Heart right ventricle (tissue), 16 donors: ENCODE data around the gene EEF1AKMT4. TPM values are rescaled to one million over a fixed set of nuclear protein-coding genes. Genes with fewer than 3 reads are reported as not detected.

Experiments
- ATAC-seq, 8 donors: fragments of 200-7000 bp; cut with Tn5 transposase; one replicate each; pipeline ENCODE4 v1.9.1; 2020; ENCODE audit warnings: mild to moderate bottlenecking in 8 of 8, moderate library complexity in 8 of 8, moderate number of reproducible peaks in 1 of 8
- DNase-seq, 2 donors: peaks; one replicate each; pipeline ENCODE4 v3.0.0-alpha.2; 2020
- H3K27ac ChIP-seq, 10 donors: fragments of 200-600 bp; sonication (generic) in 2 of 10; one replicate each; pipeline versions ENCODE4 v1.5.0 to v1.8.0; 2020 to 2022; ENCODE audit warnings: mild to moderate bottlenecking in 3 of 10
- H3K27me3 ChIP-seq, 7 donors: fragments of 200-600 bp; one replicate each; pipeline ENCODE4 v1.8.0; 2021 to 2022; ENCODE audit warnings: mild to moderate bottlenecking in 2 of 7
- H3K36me3 ChIP-seq, 9 donors: fragments of 200-600 bp; sonication (generic) in 1 of 9; one replicate each; pipeline versions ENCODE4 v1.5.0 to v1.8.0; 2020 to 2022; ENCODE audit warnings: mild to moderate bottlenecking in 2 of 9
- H3K4me1 ChIP-seq, 9 donors: fragments of 200-600 bp; sonication (generic) in 1 of 9; one replicate each; pipeline versions ENCODE4 v1.5.0 to v1.8.0; 2020 to 2022; ENCODE audit warnings: mild to moderate bottlenecking in 4 of 9
- H3K4me3 ChIP-seq, 10 donors: fragments of 200-600 bp; sonication (generic) in 2 of 10; one replicate each; pipeline versions ENCODE4 v1.5.0 to v1.8.0; 2020 to 2022; ENCODE audit warnings: mild to moderate bottlenecking in 7 of 10, moderate library complexity in 2 of 10
- H3K9me3 ChIP-seq, 11 donors: fragments of 200-600 bp in 10 of 11; sonication (generic) in 2 of 11; one replicate each; pipeline versions ENCODE4 v1.5.0 to v1.8.0; 2013 to 2022; ENCODE audit warnings: mild to moderate bottlenecking in 2 of 11, control low read depth in 1 of 11, moderate library complexity in 1 of 11
- CTCF ChIP-seq, 9 donors: fragments of 200-600 bp; sonication (generic) in 2 of 9; IDR thresholded peaks; one replicate each; pipeline versions ENCODE4 v1.5.0 to v1.8.0; 2021 to 2022; ENCODE audit warnings: antibody characterized with exemption in 9 of 9, mild to moderate bottlenecking in 5 of 9, moderate library complexity in 1 of 9
- whole genome bisulfite sequencing, 2 donors: extraction: QIAGEN DNeasy Blood & Tissue Kit; methylation state at CpG; one replicate each; pipeline ENCODE4 v1.1.7; 2013; ENCODE audit warnings: inconsistent platforms in 1 of 2; 5-methylcytosine and 5-hydroxymethylcytosine counted together
- intact Hi-C, 10 donors: fragments of 100-400 bp; cut with DNase I; formaldehyde crosslinking; loops; one replicate each; pipeline versions ENCODE4 v1.11.1 to v1.14.2; 2022
- polyA plus RNA-seq, 2 donors: library from polyadenylated mRNA; stranded (reverse); fragments of 200-250 nt; gene quantifications; one replicate each; pipeline ENCODE4 v1.2.3, GENCODE V29; 2013
- total RNA-seq, 10 donors: library from RNA; stranded (reverse); fragmentation: NEBNext Ultra II Directional in 3 of 10; extraction: Animal tissue kit (Norgen Biotek cat#: 25700) in 3 of 10; gene quantifications; one replicate each; pipeline versions ENCODE4 v1.2.1 to v1.2.4, GENCODE V29; 2021 to 2023
- donor health status: Arrhythmogenic right ventricular cardiomyopathy.
- donor health status: ischemic (EF 13 %, LVEDD 7.1; RV severe dilation, severe dysfunction).
- donor health status: healthy with polysubstance abuse.
- donor health status: DM: no; HTN: yes; CAD: no.
- donor health status: DM: no; HTN: no; CAD: no.
- donor health status: ischemic (EF 25% LVEDD 6.9; RV normal size, moderate dysfunction).
- donor health status: ischemic (EF 25% LVEDD 5.7; RV mildly dilated, moderate dysfunction).
- donor health status: healthy.
- donor health status: DM: yes; HTN: yes; CAD: no.
- donor health status: Ischemic cardiomyopathy.
- donor health status: ischemic (EF 35%, LVEDD 5.7; RV mildly dilated, moderate dysfunction).
- donor health status: nonischemic (EF 11% LVEDD 7.7; RV severe dilation, severe dysfunction).
- donor health status: DM: yes; HTN: yes; CAD: no.
- donor health status: PGD.
- donor health status: ischemic (EF 29% LVEDD 5.4; RV normal size, mild dysfunction).
- donor health status: nonischemic (EF 23%, LVEDD 6.1; RV moderate dilation, normal function).

The EEF1AKMT4 gene
- total and polyA plus RNA-seq, 12 donors: 0.49 to 19.4 (median 1.1) TPM

GRCh38 chr3:184299488-184300377 lies 50.3 kb downstream of the EEF1AKMT4 start:
- Histone ChIP-seq H3K9me3 (no peaks in the 10 kb centered on the region), H3K36me3 (peaks cover 7 to 47% (median 44%) of the 10 kb centered on the region in 9 donors), H3K4me1 (peaks cover 5 to 24% (median 16%) of the 10 kb centered on the region in 9 donors), H3K27me3 (no peaks in the 10 kb centered on the region), H3K4me3 (peak overlapping the region; percentile 67 to 100 (median 92)), H3K27ac (peak overlapping the region; percentile 9 to 93 (median 83))
- TF ChIP-seq CTCF (IDR thresholded peaks at IDR 0.05): no peak
- WGBS, 2 donors: 15 to 16% methylated on average over 29 of the region's 29 CpGs
- no peak for ATAC-seq
- DNase-seq: no peak
- intact Hi-C loops: loop anchor here in 5 of 10 donors (2.0 to 10.0 kb wide), 9 partner anchors 15 to 405 kb away; partner anchors contain the start of genes ALG3 (in 2 of the 5), EEF1AKMT4 (in 2 of the 5), ABCF3 (in 1 of the 5) and EIF4G1 (in 1 of the 5)

- H3K36me3 ChIP-seq: peaks cover 7 to 53% (median 50%) of the 10 kb centered on the region in 9 donors
Measured at GRCh38 chr3:184300378-184300720, 50.9 kb downstream of the EEF1AKMT4 start.

GRCh38 chr3:184305577-184305976 lies 56.1 kb downstream of the EEF1AKMT4 start:
- WGBS, 2 donors: 69 to 79% methylated on average over 1 of the region's 1 CpG
- peak in 7 of 9 donors; percentile 20 to 43 (median 25) for TF ChIP-seq CTCF (IDR thresholded peaks at IDR 0.05)
- peak in 2 of 8 donors; percentile 10 to 18 for ATAC-seq
- H3K36me3 ChIP-seq: peaks cover 7 to 89% (median 87%) of the 10 kb centered on the region in 9 donors
- H3K9me3 ChIP-seq: no peaks in the 10 kb centered on the region
- no peaks in the 10 kb centered on the region for H3K27me3 ChIP-seq
- peaks cover 0 to 5% (median 4%) of the 10 kb centered on the region in 9 donors for H3K4me1 ChIP-seq
- H3K27ac ChIP-seq: no peak overlapping the region
- no peak overlapping the region for H3K4me3 ChIP-seq
- intact Hi-C loops: loop anchor here in 1 of 10 donors (10.0 kb wide), 1 partner anchor 49 kb away; no protein-coding TSS in a partner anchor
- DNase-seq: no peak

More at GRCh38 chr3:184300378-184300720, 50.9 kb downstream of the EEF1AKMT4 start:
- TF ChIP-seq CTCF (IDR thresholded peaks at IDR 0.05): no peak
- H3K27me3 ChIP-seq: no peaks in the 10 kb centered on the region
- ATAC-seq (no peak), DNase-seq (no peak)
- H3K4me3 ChIP-seq: peak overlapping the region in 7 of 10 donors; percentile 89 to 100 (median 96)
- intact Hi-C loops: loop anchor here in 1 of 10 donors (10.0 kb wide), 1 partner anchor 54 kb away; no protein-coding TSS in a partner anchor
- H3K27ac ChIP-seq: peak overlapping the region in 1 of 10 donors; percentile 93
- H3K9me3 ChIP-seq: no peaks in the 10 kb centered on the region
- H3K4me1 ChIP-seq: peaks cover 5 to 24% (median 16%) of the 10 kb centered on the region in 9 donors
- WGBS, 2 donors: 72 to 79% methylated on average over 3 of the region's 3 CpGs

- ATAC-seq: no peak
- 89 to 93% methylated on average over 4 of the region's 4 CpGs for WGBS, 2 donors
- intact Hi-C loops: loop anchor here in 1 of 10 donors (10.0 kb wide), 1 partner anchor 48 kb away; no protein-coding TSS in a partner anchor
- no peak for TF ChIP-seq CTCF (IDR thresholded peaks at IDR 0.05)
- no peaks in the 10 kb centered on the region for H3K9me3 ChIP-seq
- H3K36me3 ChIP-seq: peaks cover 7 to 81% (median 78%) of the 10 kb centered on the region in 9 donors
- no peaks in the 10 kb centered on the region for H3K4me1 ChIP-seq
- H3K27ac ChIP-seq: no peak overlapping the region
- H3K27me3 ChIP-seq: no peaks in the 10 kb centered on the region
- DNase-seq: no peak
- no peak overlapping the region for H3K4me3 ChIP-seq
Measured at GRCh38 chr3:184306341-184306972, 57.0 kb downstream of the EEF1AKMT4 start.
